T1000 (cell line): ENCODE results near the gene GPR4.

Experiments used
- DNase-seq: peaks from one replicate; lab custom pipeline; 2025; ENCODE audit warnings: mixed read lengths; lab: John Stamatoyannopoulos, UW

Gene GPR4

GRCh38 chr19:45547965-45548609 lies 53.9 kb downstream of the GPR4 start:
- DNase-seq = peak; percentile 82

GRCh38 chr19:45547211-45547770 lies 54.7 kb downstream of the GPR4 start:
- no peak for DNase-seq

- no peak for DNase-seq
Measured at GRCh38 chr19:45542234-45542668, 59.8 kb downstream of the GPR4 start.
